Lung (tissue), 12 donors: ENCODE data around the gene GRID1. TPM values are rescaled to one million over a fixed set of nuclear protein-coding genes. Genes with fewer than 3 reads are reported as not detected.

Source experiments
- ATAC-seq: fragments of 200-7000 bp; cut with Tn5 transposase; one replicate; pipeline ENCODE4 v1.9.1; 2020; ENCODE audit warnings: moderate number of reproducible peaks; ENCODE audit not compliant: insufficient read depth, low FRiP score
- DNase-seq, 3 donors: peaks; one replicate each; pipeline ENCODE4 v3.0.0-alpha.2; 2013 to 2017
- H3K27ac ChIP-seq, 2 donors: one replicate each; pipeline ENCODE4 v1.5.1; 2013; ENCODE audit warnings: mild to moderate bottlenecking in 2 of 2, moderate library complexity in 2 of 2, control low read depth in 1 of 2, inconsistent platforms in 1 of 2, low read depth in 1 of 2, low read length in 1 of 2
- H3K27me3 ChIP-seq, 3 donors: one replicate each; pipeline ENCODE4 v1.5.1; 2013; ENCODE audit warnings: low read length in 2 of 3; ENCODE audit not compliant: control insufficient read depth in 3 of 3, insufficient read depth in 3 of 3
- H3K36me3 ChIP-seq, 4 donors: one replicate each; pipeline ENCODE4 v1.5.1; 2013; ENCODE audit warnings: low read length in 4 of 4, mild to moderate bottlenecking in 1 of 4, moderate library complexity in 1 of 4; ENCODE audit not compliant: control insufficient read depth in 4 of 4, insufficient read depth in 4 of 4
- H3K4me1 ChIP-seq, 5 donors: one replicate each; pipeline ENCODE4 v1.5.1; 2013; ENCODE audit warnings: low read length in 5 of 5, mild to moderate bottlenecking in 2 of 5, moderate library complexity in 1 of 5; ENCODE audit not compliant: control insufficient read depth in 5 of 5, insufficient read depth in 5 of 5
- H3K4me3 ChIP-seq: one replicate; pipeline ENCODE4 v1.5.1; 2013; ENCODE audit warnings: mild to moderate bottlenecking, control low read depth, moderate library complexity
- H3K9ac ChIP-seq, 2 donors: one replicate each; pipeline ENCODE4 v1.5.1; 2013; ENCODE audit warnings: low read length in 2 of 2, control low read depth in 1 of 2; ENCODE audit not compliant: insufficient read depth in 1 of 2
- H3K9me3 ChIP-seq, 4 donors: one replicate each; pipeline ENCODE4 v1.5.1; 2013; ENCODE audit warnings: low read length in 3 of 4, mild to moderate bottlenecking in 1 of 4, moderate library complexity in 1 of 4; ENCODE audit not compliant: control insufficient read depth in 4 of 4, insufficient read depth in 3 of 4
- CTCF ChIP-seq: IDR thresholded peaks from 2 replicates; pipeline ENCODE4 v1.5.1; 2012; ENCODE audit warnings: mild to moderate bottlenecking; ENCODE audit errors: control extremely low read depth, extremely low read depth
- WGBS, 2 donors: extraction: QIAGEN DNeasy Blood & Tissue Kit; methylation state at CpG; one replicate each; pipeline ENCODE4 v1.1.7; 2013; 5-methylcytosine and 5-hydroxymethylcytosine counted together
- polyA plus RNA-seq, 2 donors: library from polyadenylated mRNA; stranded (reverse); fragments of 200-250 nt; gene quantifications; one replicate each; pipeline ENCODE4 v1.2.1, GENCODE V29; 2013
- total RNA-seq, 2 donors: library from RNA; depleted of rRNA in 1 of 2; stranded (reverse); fragments of >200 nt in 1 of 2; gene quantifications; one replicate each; pipeline ENCODE4 v1.2.1, GENCODE V29; 2014 to 2021
- donor health status: control.
- donor health status: control.
- donor health status: Bipolar disorder and iron deficiency.
- donor health status: healthy.
- donor health status: DM: yes; HTN: yes; CAD: no.

GRID1 gene
- total and polyA plus RNA-seq, 4 donors = 1.1 to 3.6 (median 2.2) TPM

- Histone ChIP-seq H3K27me3 (no peaks in the 10 kb centered on the region), H3K4me1 (no peaks in the 10 kb centered on the region), H3K9me3 (no peaks in the 10 kb centered on the region), H3K36me3 (no peaks in the 10 kb centered on the region), H3K9ac (no peak overlapping the region), H3K27ac (no peak overlapping the region), H3K4me3 (no peak overlapping the region)
- no peak for TF ChIP-seq CTCF
- no peak for DNase-seq
- no peak for ATAC-seq
- 80 to 100% methylated on average over 1 of the region's 1 CpG for WGBS, 2 donors
Observed at GRCh38 chr10:85602713-85603112, 763.9 kb downstream of the GRID1 start.

- no peak for DNase-seq
- 94 to 95% methylated on average over 18 of the region's 18 CpGs for WGBS, 2 donors
Observed at GRCh38 chr10:85602306-85602705, 764.3 kb downstream of the GRID1 start.

GRCh38 chr10:85601526-85601925 lies 765.1 kb downstream of the GRID1 start:
- no peaks in the 10 kb centered on the region for H3K36me3 ChIP-seq
- TF ChIP-seq CTCF = no peak
- no peak overlapping the region for H3K27ac ChIP-seq
- DNase-seq (no peak), ATAC-seq (no peak)
- H3K9ac ChIP-seq = no peak overlapping the region
- H3K27me3 ChIP-seq = no peaks in the 10 kb centered on the region
- WGBS, 2 donors = 94% methylated on average over 9 of the region's 9 CpGs
- no peak overlapping the region for H3K4me3 ChIP-seq
- H3K4me1 ChIP-seq = no peaks in the 10 kb centered on the region
- no peaks in the 10 kb centered on the region for H3K9me3 ChIP-seq

More at GRCh38 chr10:85602306-85602705, 764.3 kb downstream of the GRID1 start:
- ATAC-seq = no peak
- Histone ChIP-seq H3K27ac (no peak overlapping the region), H3K4me3 (no peak overlapping the region), H3K9me3 (no peaks in the 10 kb centered on the region), H3K36me3 (no peaks in the 10 kb centered on the region), H3K9ac (no peak overlapping the region), H3K4me1 (no peaks in the 10 kb centered on the region), H3K27me3 (no peaks in the 10 kb centered on the region)
- TF ChIP-seq CTCF = no peak

GRCh38 chr10:85600744-85601081 lies 765.9 kb downstream of the GRID1 start:
- DNase-seq (no peak), ATAC-seq (no peak)
- TF ChIP-seq CTCF = no peak
- Histone ChIP-seq H3K27me3 (no peaks in the 10 kb centered on the region), H3K9me3 (no peaks in the 10 kb centered on the region), H3K9ac (no peak overlapping the region), H3K27ac (no peak overlapping the region), H3K4me1 (no peaks in the 10 kb centered on the region), H3K36me3 (no peaks in the 10 kb centered on the region), H3K4me3 (no peak overlapping the region)
- WGBS, 2 donors = 78 to 80% methylated on average over 2 of the region's 2 CpGs
